PC-3 (cell line): Measurements from ENCODE around the gene RGS11. TPM values are rescaled to one million over a fixed set of nuclear protein-coding genes. Genes with fewer than 3 reads are reported as not detected.

ENCODE experiments used
- ATAC-seq: fragments of 200-7000 bp; cut with Tn5 transposase; 2 replicates; pipeline ENCODE4 v1.9.1; 2020; ENCODE audit warnings: mild to moderate bottlenecking, moderate library complexity
- BruUV-seq: library from RNA; stranded (reverse); fragments of 400-500 nt; replicated peaks from 2 replicates; lab custom pipeline; 2021; lab: Mats Ljungman, UMichigan
- CTCF ChIA-PET: fragments of 300-600 bp; sonication (Branson Sonifier 250); formaldehyde crosslinking; loops from one replicate; lab custom pipeline; 2022; ENCODE audit warnings: antibody characterized with exemption; lab: Charles Lee
- POLR2A ChIA-PET: fragments of 300-600 bp; sonication (Branson Sonifier 250); formaldehyde crosslinking; loops from one replicate; lab custom pipeline; 2022; ENCODE audit warnings: antibody characterized with exemption; ENCODE audit not compliant: unreplicated experiment; lab: Charles Lee
- DNase-seq: peaks from one replicate; pipeline ENCODE4 v3.0.0-alpha.2; 2015
- H2AFZ ChIP-seq: fragments of 300-600 bp; sonication (generic); 2 replicates; pipeline ENCODE4 v1.6.0; 2016; ENCODE audit warnings: antibody characterized with exemption, low read length
- H3F3A ChIP-seq: fragments of 300-600 bp; sonication (generic); one replicate; pipeline ENCODE4 v1.6.0; 2017; ENCODE audit warnings: antibody characterized with exemption, low read length, control low read depth, mild to moderate bottlenecking; ENCODE audit not compliant: unreplicated experiment
- H3K27ac ChIP-seq: fragments of 300-600 bp; sonication (generic); 2 replicates; pipeline ENCODE4 v1.5.1; 2016; ENCODE audit warnings: mild to moderate bottlenecking, low read length
- H3K27me3 ChIP-seq: fragments of 300-600 bp; sonication (generic); 2 replicates; pipeline ENCODE4 v1.6.1; 2016; ENCODE audit warnings: low read length, mixed read lengths
- H3K36me3 ChIP-seq: fragments of 300-600 bp; sonication (generic); 2 replicates; pipeline ENCODE4 v1.6.1; 2016; ENCODE audit warnings: low read depth, mixed run types, low read length, mixed read lengths
- H3K4me1 ChIP-seq: fragments of 300-600 bp; sonication (generic); 2 replicates; pipeline ENCODE4 v1.5.1; 2016; ENCODE audit warnings: low read length; ENCODE audit not compliant: insufficient read depth
- H3K4me2 ChIP-seq: fragments of 300-600 bp; sonication (generic); 2 replicates; pipeline ENCODE4 v1.6.0; 2016; ENCODE audit warnings: low read length
- H3K4me3 ChIP-seq: fragments of 300-600 bp; sonication (generic); 2 replicates; pipeline ENCODE4 v1.5.1; 2016; ENCODE audit warnings: mild to moderate bottlenecking, low read length, mixed read lengths
- H3K79me2 ChIP-seq: fragments of 300-600 bp; sonication (generic); 2 replicates; pipeline ENCODE4 v1.6.1; 2017; ENCODE audit warnings: low read length, mixed read lengths
- H3K9ac ChIP-seq: fragments of 300-600 bp; sonication (generic); 2 replicates; pipeline ENCODE4 v1.6.0; 2016; ENCODE audit warnings: mild to moderate bottlenecking, low read length
- H3K9me2 ChIP-seq: fragments of 300-600 bp; sonication (generic); replicated peaks from 2 replicates; pipeline ENCODE4 v1.6.1; 2016; ENCODE audit warnings: mixed run types, low read length, mixed read lengths
- H3K9me3 ChIP-seq: fragments of 300-600 bp; sonication (generic); 2 replicates; pipeline ENCODE4 v1.6.1; 2016; ENCODE audit warnings: low read length, mixed read lengths
- H4K20me1 ChIP-seq: fragments of 300-600 bp; sonication (generic); 2 replicates; pipeline ENCODE4 v1.6.1; 2016; ENCODE audit warnings: low read length, mixed read lengths
- EZH2 ChIP-seq: fragments of 300-600 bp; sonication (generic); IDR thresholded peaks from one replicate; pipeline ENCODE4 v1.6.1; 2017; ENCODE audit warnings: antibody characterized with exemption, mild to moderate bottlenecking, low read length; ENCODE audit not compliant: unreplicated experiment
- EZH2phosphoT487 ChIP-seq: fragments of 300-600 bp; sonication (generic); IDR thresholded peaks from 2 replicates; pipeline ENCODE4 v1.6.1; 2018; ENCODE audit warnings: mild to moderate bottlenecking, antibody characterized with exemption, low read length, borderline replicate concordance
- intact Hi-C: fragments of 100-400 bp; cut with micrococcal nuclease; formaldehyde crosslinking; loops from 2 replicates; pipeline ENCODE4 v1.9.0; 2023
- total RNA-seq: library from RNA; depleted of rRNA; stranded (reverse); fragments of >200 nt; gene quantifications from 2 replicates; pipeline ENCODE4 v1.2.3, GENCODE V29; 2014
- TF ChIP-seq, protein P1 (sequence below): fragments of 300-600 bp; sonication (generic); conservative IDR thresholded peaks from 2 replicates; pipeline ENCODE4 v1.5.1; 2017; ENCODE audit warnings: antibody characterized with exemption, low read depth, mild to moderate bottlenecking, low read length

Gene RGS11
- total RNA-seq, 1 experiment from 2014 or later, result 1.2 TPM

DNA sequence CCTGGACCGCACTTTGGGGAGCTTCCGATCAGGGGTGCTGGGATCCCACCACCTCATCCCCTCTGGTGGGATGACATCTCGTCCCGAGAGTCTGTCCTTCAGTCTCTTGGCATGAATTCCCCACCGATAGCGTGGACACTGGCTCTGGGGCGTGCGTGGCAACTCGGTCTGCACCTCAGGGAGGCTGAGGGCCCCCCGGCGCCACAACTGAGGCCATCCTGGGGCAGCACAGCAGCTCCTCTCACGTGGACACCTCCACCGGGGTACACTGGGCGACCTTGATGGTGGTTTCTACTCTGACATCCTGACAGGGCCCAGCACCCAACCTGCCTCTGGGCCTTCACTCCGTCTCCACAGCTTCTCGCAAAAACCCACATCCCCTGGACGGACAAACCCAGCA lies 15.8 kb upstream of the RGS11 start:
- Histone ChIP-seq H4K20me1 (no peaks in the 10 kb centered on the region), H3K4me3 (no peak overlapping the region), H3K9me2 (no peaks in the 10 kb centered on the region), H3K4me2 (no peak overlapping the region), H3K9me3 (no peaks in the 10 kb centered on the region), H3K27ac (no peak overlapping the region), H3K4me1 (no peaks in the 10 kb centered on the region), H3K9ac (no peak overlapping the region), H3K36me3 (no peaks in the 10 kb centered on the region), H3K27me3 (no peaks in the 10 kb centered on the region), H3F3A (no peaks in the 10 kb centered on the region), H2AFZ (no peak overlapping the region), H3K79me2 (no peaks in the 10 kb centered on the region)
- DNase-seq, result no peak
- POLR2A ChIA-PET, result no interaction called here
- CTCF ChIA-PET, result no interaction called here
- ATAC-seq, result no peak
- BruUV-seq, result no TSS peak
- intact Hi-C loops, result no loop called here
- TF ChIP-seq EZH2phosphoT487 (no peak), EZH2 (no peak)
- TF ChIP-seq, protein P1, sequence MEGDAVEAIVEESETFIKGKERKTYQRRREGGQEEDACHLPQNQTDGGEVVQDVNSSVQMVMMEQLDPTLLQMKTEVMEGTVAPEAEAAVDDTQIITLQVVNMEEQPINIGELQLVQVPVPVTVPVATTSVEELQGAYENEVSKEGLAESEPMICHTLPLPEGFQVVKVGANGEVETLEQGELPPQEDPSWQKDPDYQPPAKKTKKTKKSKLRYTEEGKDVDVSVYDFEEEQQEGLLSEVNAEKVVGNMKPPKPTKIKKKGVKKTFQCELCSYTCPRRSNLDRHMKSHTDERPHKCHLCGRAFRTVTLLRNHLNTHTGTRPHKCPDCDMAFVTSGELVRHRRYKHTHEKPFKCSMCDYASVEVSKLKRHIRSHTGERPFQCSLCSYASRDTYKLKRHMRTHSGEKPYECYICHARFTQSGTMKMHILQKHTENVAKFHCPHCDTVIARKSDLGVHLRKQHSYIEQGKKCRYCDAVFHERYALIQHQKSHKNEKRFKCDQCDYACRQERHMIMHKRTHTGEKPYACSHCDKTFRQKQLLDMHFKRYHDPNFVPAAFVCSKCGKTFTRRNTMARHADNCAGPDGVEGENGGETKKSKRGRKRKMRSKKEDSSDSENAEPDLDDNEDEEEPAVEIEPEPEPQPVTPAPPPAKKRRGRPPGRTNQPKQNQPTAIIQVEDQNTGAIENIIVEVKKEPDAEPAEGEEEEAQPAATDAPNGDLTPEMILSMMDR, result no peak

DNA sequence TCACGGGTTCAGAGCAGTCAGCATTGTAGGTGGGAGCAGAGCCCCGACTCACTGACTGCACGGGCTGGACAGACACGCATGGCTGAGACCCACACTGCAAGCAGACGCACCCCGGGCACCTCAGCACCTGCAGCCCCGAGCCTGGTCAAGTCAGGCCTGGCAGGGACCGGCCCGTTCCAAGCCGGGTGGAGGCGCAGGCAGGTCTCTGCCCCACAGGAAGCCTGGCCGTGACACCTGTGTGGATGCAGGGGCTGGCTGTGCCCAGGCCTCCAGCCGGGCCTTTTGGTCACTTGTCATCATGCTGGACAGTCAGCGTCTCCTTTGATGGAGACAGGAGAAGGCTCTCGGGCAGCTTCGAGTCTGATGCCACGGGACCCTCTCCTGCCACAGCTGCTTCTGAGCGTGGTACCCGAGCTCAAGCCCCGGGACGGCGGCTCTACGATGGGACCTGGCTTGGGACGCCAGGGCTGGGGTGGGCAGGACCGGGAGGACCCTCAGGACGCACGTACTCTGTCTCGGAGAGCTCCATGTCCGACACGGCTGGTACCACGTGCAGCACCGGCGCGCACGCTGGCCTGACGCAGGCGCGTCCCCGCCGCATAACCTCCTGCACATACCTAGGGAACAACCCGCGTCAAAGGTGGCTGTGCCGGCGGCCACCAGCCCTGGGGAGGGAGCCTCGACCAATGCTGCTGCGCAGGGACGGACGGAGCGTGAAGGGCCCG lies 15.1 kb upstream of the RGS11 start:
- ChIA-PET POLR2A (no interaction called here), CTCF (no interaction called here)
- Histone ChIP-seq H3K4me3 (no peak overlapping the region), H3K9me2 (no peaks in the 10 kb centered on the region), H3K27me3 (no peaks in the 10 kb centered on the region), H4K20me1 (no peaks in the 10 kb centered on the region), H3K79me2 (no peaks in the 10 kb centered on the region), H3K4me1 (no peaks in the 10 kb centered on the region), H3K4me2 (no peak overlapping the region), H3K36me3 (no peaks in the 10 kb centered on the region; the same call in 1 of the 2 replicates), H2AFZ (no peak overlapping the region), H3K9ac (no peak overlapping the region), H3K9me3 (no peaks in the 10 kb centered on the region), H3F3A (no peaks in the 10 kb centered on the region), H3K27ac (no peak overlapping the region)
- no TSS peak for BruUV-seq
- intact Hi-C loops, result no loop called here
- DNase-seq (no peak), ATAC-seq (no peak)
- TF ChIP-seq EZH2phosphoT487 (no peak), EZH2 (no peak)
- TF ChIP-seq, protein P1, result no peak

DNA sequence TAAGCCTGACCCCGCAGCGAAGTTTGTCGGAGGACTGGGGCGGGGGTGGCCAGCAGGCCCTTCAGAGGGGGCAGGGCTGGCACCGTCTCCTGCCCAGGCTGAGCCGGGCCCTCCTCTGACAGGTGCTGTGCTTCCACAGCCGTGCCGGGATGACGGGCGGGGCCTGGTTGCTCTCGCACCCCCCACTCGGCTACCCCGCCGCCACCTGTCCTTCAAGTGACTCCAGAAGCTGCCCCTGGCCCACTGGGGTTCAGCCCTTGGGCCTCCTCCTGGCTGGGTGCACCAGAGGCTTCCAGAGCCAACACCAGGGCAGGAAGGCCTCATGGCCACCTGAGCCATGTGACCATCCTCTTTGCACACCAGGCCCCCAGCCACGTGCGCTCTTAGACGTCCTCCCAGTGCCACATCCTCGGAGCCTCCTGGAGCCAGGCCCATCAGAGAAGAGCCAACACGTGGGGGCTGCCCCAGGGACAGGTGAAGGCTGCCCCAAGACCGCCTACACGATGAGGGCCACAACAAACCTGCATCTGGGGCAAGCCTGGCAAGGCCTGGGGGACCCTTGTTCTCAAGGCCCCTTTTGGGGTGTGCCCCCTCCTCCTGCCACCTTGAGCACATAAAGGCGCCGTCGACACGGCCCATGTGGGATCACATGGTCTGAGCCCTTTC lies 14.4 kb upstream of the RGS11 start:
- no peaks in the 10 kb centered on the region for H3K27me3 ChIP-seq
- no peak overlapping the region for H2AFZ ChIP-seq
- intact Hi-C loops, result no loop called here
- DNase-seq (no peak), ATAC-seq (no peak)
- no peaks in the 10 kb centered on the region for H4K20me1 ChIP-seq
- no peaks in the 10 kb centered on the region for H3K9me2 ChIP-seq
- ChIA-PET POLR2A (no interaction called here), CTCF (no interaction called here)
- no peaks in the 10 kb centered on the region for H3F3A ChIP-seq
- no peak overlapping the region for H3K4me2 ChIP-seq
- no peak overlapping the region for H3K4me3 ChIP-seq
- H3K36me3 ChIP-seq, result no peaks in the 10 kb centered on the region; the same call in 1 of the 2 replicates
- BruUV-seq, result no TSS peak
- H3K4me1 ChIP-seq, result no peaks in the 10 kb centered on the region
- no peak overlapping the region for H3K27ac ChIP-seq
- TF ChIP-seq EZH2 (no peak), EZH2phosphoT487 (no peak)
- TF ChIP-seq, protein P1, result no peak
- H3K9ac ChIP-seq, result no peak overlapping the region
- no peaks in the 10 kb centered on the region for H3K79me2 ChIP-seq
- H3K9me3 ChIP-seq, result no peaks in the 10 kb centered on the region
